A673 (cell line): ENCODE results near the gene GNAQ.

ENCODE experiments used
- EZH2 ChIP-seq: fragments of 200-600 bp; sonication (generic); IDR thresholded peaks from 2 replicates; pipeline ENCODE4 v1.6.1; 2017; ENCODE audit warnings: borderline replicate concordance, low read depth, mild to moderate bottlenecking, mixed read lengths, antibody characterized with exemption, low read length; ENCODE audit not compliant: poor library complexity, severe bottlenecking
- TF ChIP-seq, protein P1 (sequence below): fragments of 300-800, 200-600 bp; sonication (generic); conservative IDR thresholded peaks from 2 replicates; pipeline ENCODE4 v1.5.1; 2017; ENCODE audit warnings: low read depth, mild to moderate bottlenecking, antibody characterized with exemption, low read length, moderate library complexity, mixed read lengths

- TF ChIP-seq, protein P1, sequence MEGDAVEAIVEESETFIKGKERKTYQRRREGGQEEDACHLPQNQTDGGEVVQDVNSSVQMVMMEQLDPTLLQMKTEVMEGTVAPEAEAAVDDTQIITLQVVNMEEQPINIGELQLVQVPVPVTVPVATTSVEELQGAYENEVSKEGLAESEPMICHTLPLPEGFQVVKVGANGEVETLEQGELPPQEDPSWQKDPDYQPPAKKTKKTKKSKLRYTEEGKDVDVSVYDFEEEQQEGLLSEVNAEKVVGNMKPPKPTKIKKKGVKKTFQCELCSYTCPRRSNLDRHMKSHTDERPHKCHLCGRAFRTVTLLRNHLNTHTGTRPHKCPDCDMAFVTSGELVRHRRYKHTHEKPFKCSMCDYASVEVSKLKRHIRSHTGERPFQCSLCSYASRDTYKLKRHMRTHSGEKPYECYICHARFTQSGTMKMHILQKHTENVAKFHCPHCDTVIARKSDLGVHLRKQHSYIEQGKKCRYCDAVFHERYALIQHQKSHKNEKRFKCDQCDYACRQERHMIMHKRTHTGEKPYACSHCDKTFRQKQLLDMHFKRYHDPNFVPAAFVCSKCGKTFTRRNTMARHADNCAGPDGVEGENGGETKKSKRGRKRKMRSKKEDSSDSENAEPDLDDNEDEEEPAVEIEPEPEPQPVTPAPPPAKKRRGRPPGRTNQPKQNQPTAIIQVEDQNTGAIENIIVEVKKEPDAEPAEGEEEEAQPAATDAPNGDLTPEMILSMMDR: peak; percentile 56
- TF ChIP-seq EZH2: no peak
These were observed 189.7 kb downstream of the GNAQ start for GRCh38 chr9:77841739-77842386.
